ENCODE data around the gene RARA. TPM values are rescaled to one million over a fixed set of nuclear protein-coding genes. Genes with fewer than 3 reads are reported as not detected.

RARA gene
- total RNA-seq (2014; rRNA removed; shearing (Covaris generic)): 32.1 and 32.5 TPM in 2 replicates

DNA sequence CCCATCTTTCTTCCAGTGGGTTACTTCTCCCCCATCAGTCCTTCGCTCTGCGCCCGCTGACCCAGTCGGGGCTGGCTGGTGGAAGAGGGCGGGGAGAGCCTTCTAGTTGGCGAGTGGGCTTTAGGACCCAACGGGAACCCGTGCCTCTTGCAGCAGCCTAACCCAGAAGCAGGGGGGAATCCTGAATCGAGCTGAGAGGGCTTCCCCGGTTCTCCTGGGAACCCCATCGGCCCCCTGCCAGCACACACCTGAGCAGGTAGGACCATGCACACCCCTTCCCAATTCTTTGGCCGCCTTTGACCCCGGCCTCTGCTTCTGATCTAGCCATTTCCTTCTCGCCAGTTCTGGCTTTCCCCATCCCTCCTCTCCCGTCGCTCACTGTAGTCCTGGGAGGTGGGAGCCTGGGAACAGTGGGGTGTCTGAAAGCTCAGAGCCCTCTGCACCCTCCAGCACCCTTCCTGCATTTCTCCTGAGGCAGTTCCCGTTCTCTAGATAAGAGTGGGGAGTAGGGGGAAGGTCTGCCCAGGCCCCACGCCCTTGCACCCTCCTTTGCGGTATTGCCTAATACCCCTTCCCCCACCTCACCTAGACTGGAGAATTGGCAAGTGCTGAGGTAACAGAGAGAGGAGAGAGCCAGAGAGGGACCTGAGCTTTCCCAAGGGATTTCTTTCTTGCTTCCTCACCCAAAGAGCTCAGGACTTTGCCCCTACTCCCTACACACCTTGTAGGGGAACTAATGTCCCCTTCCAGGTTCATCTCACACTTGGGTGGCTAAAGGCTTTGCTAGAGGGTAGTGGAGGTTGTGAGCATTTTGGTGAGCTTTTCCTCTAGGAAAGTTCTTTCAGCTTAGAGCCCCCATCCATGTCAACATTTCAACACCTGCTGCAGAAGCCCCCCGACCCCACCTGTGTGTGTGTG, at the start of gene RARA:
Gene RARA, plus strand, starts transcription at position 150 of the 918 bp plus-strand sequence. CDS start 22,039 bp downstream, outside the sequence.

GRCh38 chr17:40287494-40288369, 21.2 kb upstream of the RARA start, which contains the start of gene CDC6:
CDC6 (plus strand) TSS chr17:40287879; CDS start chr17:40289421, 1,542 bp downstream.

GRCh38 chr17:40364121-40364861, 55.3 kb downstream of the RARA start, which contains the start of gene GJD3:
GJD3 (minus strand) TSS chr17:40364737; CDS start chr17:40363815, 922 bp downstream.

Small RNAs within 50 kb of the gene (small RNA-seq; reads per million reads assigned to genes)
- gene RF00019 (not detected), gene RNA5SP441 (not detected)

Other genes starting within 250 kb of the RARA start
- 12.2 and 12.4 TPM in 2 replicates for gene THRA, start 246.2 kb upstream of the RARA start, total RNA-seq (2014; rRNA removed; shearing (Covaris generic))
- 6.3 and 8.2 TPM in 2 replicates for gene NR1D1, start 208.6 kb upstream of the RARA start, total RNA-seq (2014; rRNA removed; shearing (Covaris generic))
- gene MSL1, start 187.2 kb upstream of the RARA start, total RNA-seq (2014; rRNA removed; shearing (Covaris generic)): 45.3 and 47.3 TPM in 2 replicates
- 43.4 and 48.3 TPM in 2 replicates for gene CASC3, start 168.6 kb upstream of the RARA start, total RNA-seq (2014; rRNA removed; shearing (Covaris generic))
- 7.0 TPM in 2 replicates for gene RAPGEFL1, start 131.7 kb upstream of the RARA start, total RNA-seq (2014; rRNA removed; shearing (Covaris generic))
- gene WIPF2, start 89.9 kb upstream of the RARA start, total RNA-seq (2014; rRNA removed; shearing (Covaris generic)): 6.4 and 7.5 TPM in 2 replicates
- 57.0 and 70.6 TPM in 2 replicates for gene CDC6, start 21.3 kb upstream of the RARA start, total RNA-seq (2014; rRNA removed; shearing (Covaris generic))
- not detected in 2 replicates for gene GJD3, start 55.6 kb downstream of the RARA start, total RNA-seq (2014; rRNA removed; shearing (Covaris generic))
- gene TOP2A, start 108.7 kb downstream of the RARA start, total RNA-seq (2014; rRNA removed; shearing (Covaris generic)): 127 and 132 TPM in 2 replicates
- 40.4 and 43.1 TPM in 2 replicates for gene IGFBP4, start 134.3 kb downstream of the RARA start, total RNA-seq (2014; rRNA removed; shearing (Covaris generic))
- gene TNS4, start 192.4 kb downstream of the RARA start, total RNA-seq (2014; rRNA removed; shearing (Covaris generic)): 0.08 and 0.27 TPM in 2 replicates